D721Med (cell line): ENCODE measurements around the gene DUSP12.

Experiments used
- DNase-seq: peaks from one replicate; pipeline ENCODE4 v3.0.0; 2011; ENCODE audit warnings: low spot score; ENCODE audit not compliant: insufficient read length
- FAIRE-seq: peaks from 2 replicates; lab custom pipeline; 2011; peaks lifted over from hg19 to GRCh38; lab: Jason Lieb, UNC
- CTCF ChIP-seq: IDR thresholded peaks from 2 replicates; pipeline ENCODE4 v1.5.1; 2012; ENCODE audit warnings: mild to moderate bottlenecking, control low read depth; ENCODE audit not compliant: insufficient read depth; ENCODE audit errors: missing control alignments

DUSP12 gene

GRCh38 chr1:161736335-161736969 lies 13.1 kb upstream of the DUSP12 start:
- FAIRE-seq (no peak), DNase-seq (no peak)
- TF ChIP-seq CTCF, result no peak

DNA sequence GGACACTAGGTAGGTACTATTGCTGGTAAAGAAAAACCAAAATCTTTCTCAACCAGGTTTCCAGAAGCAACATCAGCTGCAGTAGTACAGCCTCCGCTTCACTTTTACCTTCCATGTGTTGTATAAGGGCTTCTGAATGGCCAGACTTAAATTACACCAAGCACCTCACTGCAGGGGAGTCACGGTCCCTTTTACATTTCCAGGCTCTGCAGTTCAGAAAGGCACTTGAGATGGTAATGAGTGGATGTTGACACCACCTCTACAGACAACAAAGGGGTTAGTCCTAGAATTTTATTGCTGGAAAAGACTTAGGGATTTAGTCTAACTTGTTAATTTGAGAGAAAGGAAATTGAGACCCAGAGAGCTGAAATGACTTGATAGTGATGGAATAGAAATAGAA lies 12.0 kb upstream of the DUSP12 start:
- DNase-seq, result no peak
- no peak for FAIRE-seq
- no peak for TF ChIP-seq CTCF

- no peak for DNase-seq
- no peak for FAIRE-seq
- TF ChIP-seq CTCF, result peak; percentile 60
Measured at GRCh38 chr1:161738627-161739287, 10.8 kb upstream of the DUSP12 start.

DNA sequence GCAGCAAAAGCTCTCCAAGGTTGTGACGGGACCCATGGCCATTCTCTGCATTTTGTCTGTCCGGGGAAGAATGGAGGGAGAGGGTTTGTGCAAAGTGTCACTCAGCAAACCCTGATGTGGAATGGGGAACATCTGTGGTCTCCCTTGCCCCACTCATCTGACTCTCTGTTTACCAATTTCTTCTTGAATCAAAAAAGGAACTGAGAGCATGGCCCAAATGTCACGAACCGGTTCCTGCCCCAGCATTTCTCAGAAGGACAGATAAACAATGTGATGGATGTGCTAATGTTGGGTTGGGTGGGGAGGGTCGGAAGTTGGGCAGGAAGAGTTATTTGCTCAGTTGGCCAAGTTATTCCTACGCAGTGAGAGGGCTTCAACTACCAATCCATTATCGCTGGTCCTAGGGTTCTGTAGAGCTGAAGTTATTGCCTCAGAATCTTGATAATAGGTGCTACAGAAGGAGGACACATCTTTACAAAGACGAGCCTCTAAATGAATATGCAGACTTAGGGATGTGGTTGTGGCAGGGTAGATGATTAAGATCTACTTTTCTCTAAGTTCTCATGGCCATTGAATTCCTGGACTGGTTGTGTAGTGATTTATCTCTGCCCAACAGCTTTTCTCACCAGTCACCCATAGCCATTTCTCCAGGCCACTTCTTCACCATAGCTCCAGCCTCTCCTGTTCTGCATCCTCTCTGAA lies 9.6 kb upstream of the DUSP12 start:
- FAIRE-seq (no peak), DNase-seq (no peak)
- no peak for TF ChIP-seq CTCF

DNA sequence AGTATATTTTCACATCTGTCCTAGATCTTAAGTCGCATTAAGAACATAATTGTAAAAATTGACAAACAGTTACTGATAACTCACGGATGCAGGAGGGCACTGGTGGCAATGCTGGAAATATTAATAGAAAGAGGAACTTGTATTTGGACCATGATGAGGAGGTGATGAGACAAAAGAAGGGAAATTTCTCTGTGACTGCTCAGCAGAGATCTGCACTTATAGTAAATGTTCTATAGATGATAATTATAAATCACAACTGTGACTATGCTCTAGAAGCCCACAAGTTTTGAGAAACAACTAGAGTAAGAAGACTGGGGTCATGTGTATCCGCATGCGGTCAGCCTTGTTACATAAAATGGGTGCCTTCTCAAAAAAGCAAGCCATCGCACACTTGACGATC lies 8.7 kb upstream of the DUSP12 start:
- DNase-seq (no peak), FAIRE-seq (no peak)
- TF ChIP-seq CTCF, result no peak

DNA sequence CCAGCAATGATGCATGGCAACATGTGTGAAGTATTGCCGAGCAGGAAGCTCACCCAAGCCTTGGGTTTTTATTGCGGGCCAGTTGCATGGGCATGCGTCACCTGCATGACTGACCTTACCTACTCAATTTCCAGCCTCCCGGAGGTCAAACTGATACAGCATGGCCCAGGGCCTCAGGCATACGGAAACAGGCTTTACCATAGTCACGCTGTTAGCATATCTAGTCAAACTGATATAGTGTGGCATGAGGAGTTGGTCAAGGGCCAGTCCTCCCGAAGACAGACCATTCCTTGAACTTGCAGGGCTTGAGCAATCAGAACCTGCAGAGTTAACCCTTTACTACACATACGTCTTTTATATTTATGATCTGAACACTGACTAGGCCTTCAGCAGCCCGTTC lies 6.4 kb upstream of the DUSP12 start:
- TF ChIP-seq CTCF, result no peak
- no peak for FAIRE-seq
- DNase-seq, result no peak
